ENCODE results near the gene CNTN2.

Gene CNTN2

DNA sequence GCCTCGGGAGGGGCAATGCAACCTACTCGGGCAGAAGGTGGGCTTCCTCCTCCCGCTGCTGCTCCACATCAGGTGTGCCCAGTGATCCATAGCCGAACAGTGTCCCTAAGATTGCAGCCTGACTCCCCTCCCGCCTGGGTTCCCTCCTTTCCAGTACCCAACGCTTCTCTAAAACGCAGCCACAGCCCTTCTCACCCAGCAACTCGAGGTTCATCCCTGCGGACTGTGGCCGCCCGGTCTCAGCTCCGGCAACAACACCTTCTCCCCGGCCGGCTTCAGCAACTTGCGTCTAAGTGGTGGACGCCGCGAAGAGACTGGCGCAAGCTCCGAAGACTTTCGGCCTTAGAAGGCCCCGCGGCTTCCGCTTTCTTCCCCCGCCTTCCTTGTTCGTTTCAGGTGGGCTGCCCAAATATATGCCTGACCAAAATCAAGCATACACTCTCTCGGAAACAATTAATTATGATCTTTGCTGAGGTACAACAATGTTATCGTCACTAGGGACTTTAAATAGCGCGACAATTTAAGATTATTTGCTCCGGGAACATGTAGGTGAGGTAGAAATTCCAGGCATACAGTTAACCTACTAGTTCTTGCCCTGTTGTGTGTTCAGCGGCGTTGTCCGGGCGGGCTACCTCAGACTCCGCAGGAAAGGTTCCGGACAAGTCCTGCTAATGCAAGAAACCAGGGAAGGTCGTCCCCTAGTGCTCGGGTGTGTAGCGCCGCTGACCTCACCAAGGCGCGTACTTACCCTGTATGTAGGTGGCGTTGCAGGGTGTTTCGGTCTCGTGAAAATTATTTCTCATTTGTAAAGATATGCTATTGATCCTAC is 78.9 kb downstream of the CNTN2 start, which contains the start of gene RBBP5:
RBBP5 (minus strand) TSS at position 319 of the 829 bp plus-strand sequence; CDS start at position 214, 105 bp downstream.
- TF ChIP-seq, protein P1, sequence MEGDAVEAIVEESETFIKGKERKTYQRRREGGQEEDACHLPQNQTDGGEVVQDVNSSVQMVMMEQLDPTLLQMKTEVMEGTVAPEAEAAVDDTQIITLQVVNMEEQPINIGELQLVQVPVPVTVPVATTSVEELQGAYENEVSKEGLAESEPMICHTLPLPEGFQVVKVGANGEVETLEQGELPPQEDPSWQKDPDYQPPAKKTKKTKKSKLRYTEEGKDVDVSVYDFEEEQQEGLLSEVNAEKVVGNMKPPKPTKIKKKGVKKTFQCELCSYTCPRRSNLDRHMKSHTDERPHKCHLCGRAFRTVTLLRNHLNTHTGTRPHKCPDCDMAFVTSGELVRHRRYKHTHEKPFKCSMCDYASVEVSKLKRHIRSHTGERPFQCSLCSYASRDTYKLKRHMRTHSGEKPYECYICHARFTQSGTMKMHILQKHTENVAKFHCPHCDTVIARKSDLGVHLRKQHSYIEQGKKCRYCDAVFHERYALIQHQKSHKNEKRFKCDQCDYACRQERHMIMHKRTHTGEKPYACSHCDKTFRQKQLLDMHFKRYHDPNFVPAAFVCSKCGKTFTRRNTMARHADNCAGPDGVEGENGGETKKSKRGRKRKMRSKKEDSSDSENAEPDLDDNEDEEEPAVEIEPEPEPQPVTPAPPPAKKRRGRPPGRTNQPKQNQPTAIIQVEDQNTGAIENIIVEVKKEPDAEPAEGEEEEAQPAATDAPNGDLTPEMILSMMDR (IDR thresholded peaks at IDR 0.05; ENCODE audit: low read depth, low read length), result peak; percentile 100
- Histone ChIP-seq H3K9me3 (ENCODE audit: severe bottlenecking) (no peaks in the 10 kb centered on the region), H3K27ac (peak within 1 kb of the TSS; percentile 98), H3K4me3 (ENCODE audit: low read depth, low read length) (peak within 1 kb of the TSS; percentile 79), H3K27me3 (ENCODE audit: insufficient read depth, low read depth, severe bottlenecking) (no peaks in the 10 kb centered on the region), H3K36me3 (peaks cover 40% of the 10 kb centered on the region)
- peak; percentile 100 for DNase-seq

DNA sequence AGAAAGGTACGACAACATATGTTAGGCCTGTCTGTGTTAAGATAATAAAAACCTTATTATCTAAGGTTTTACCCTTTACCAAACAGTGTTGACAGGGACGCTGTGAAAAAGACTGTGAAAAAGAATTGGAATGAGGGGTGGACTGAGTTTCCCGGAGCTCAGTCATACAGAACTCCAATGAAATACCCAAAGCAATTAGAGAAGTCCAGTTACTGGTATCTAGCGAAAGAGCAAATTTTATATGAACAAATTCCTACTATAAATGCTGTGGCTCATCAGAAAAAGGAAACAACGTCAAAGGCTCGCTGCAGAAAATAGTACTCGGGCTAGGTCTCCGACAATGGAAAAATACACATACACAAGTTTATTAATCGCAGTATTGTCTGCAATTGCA is 79.5 kb downstream of the CNTN2 start:
- Histone ChIP-seq H3K27me3 (ENCODE audit: insufficient read depth, low read depth, severe bottlenecking) (no peaks in the 10 kb centered on the region), H3K4me3 (ENCODE audit: low read depth, low read length) (peak overlapping the region; percentile 79), H3K36me3 (peaks cover 33% of the 10 kb centered on the region), H3K27ac (peak overlapping the region; percentile 98), H3K9me3 (ENCODE audit: severe bottlenecking) (no peaks in the 10 kb centered on the region)
- TF ChIP-seq, protein P1 (IDR thresholded peaks at IDR 0.05; ENCODE audit: low read depth, low read length), result no peak
- no peak for DNase-seq

DNA sequence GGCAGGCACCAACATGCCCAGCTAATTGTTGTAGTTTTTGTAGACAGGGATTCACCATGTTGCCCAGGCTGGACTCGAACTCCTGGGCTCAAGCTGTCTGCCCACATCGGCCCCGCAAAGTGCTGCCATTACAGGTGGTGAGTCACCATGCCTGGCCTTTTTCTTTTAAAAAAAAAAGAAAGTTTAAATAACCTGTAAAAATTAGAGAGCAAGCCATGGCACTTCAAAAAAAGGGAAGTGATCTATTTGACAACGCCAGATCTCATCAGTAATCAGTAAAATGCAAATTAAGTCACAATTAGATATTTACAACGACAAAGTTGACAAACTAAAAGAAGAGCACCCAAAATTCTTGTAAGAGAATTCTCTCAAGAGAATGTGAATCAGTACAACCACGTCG is 81.7 kb downstream of the CNTN2 start:
- no peak for DNase-seq
- H3K27me3 ChIP-seq (ENCODE audit: insufficient read depth, low read depth, severe bottlenecking), result no peaks in the 10 kb centered on the region
- no peaks in the 10 kb centered on the region for H3K9me3 ChIP-seq (ENCODE audit: severe bottlenecking)
- H3K36me3 ChIP-seq, result peaks cover 11% of the 10 kb centered on the region
- TF ChIP-seq, protein P1 (IDR thresholded peaks at IDR 0.05; ENCODE audit: low read depth, low read length), result no peak
- H3K27ac ChIP-seq, result no peak overlapping the region
- no peak overlapping the region for H3K4me3 ChIP-seq (ENCODE audit: low read depth, low read length)

DNA sequence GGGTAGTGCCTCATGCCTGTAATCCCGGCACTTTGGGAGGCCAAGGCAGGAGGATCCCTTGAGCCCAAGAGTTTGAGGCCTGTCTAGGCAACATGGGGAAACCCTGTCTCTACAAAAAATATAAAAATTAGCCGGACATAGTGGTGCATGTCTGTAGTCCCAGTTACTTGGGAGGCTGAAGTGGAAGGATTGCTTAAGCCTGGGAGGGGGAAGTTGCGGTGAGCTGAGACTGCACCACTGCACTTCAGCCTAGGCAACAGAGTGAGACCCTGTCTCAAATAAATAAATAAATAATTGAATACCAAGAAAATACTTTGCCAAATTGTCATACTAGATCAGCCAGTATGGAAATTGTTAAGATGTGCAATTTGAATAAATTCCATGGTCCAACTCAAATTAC is 84.6 kb downstream of the CNTN2 start:
- no peak overlapping the region for H3K4me3 ChIP-seq (ENCODE audit: low read depth, low read length)
- TF ChIP-seq, protein P1 (IDR thresholded peaks at IDR 0.05; ENCODE audit: low read depth, low read length), result no peak
- DNase-seq, result no peak
- H3K27me3 ChIP-seq (ENCODE audit: insufficient read depth, low read depth, severe bottlenecking), result no peaks in the 10 kb centered on the region
- H3K27ac ChIP-seq, result no peak overlapping the region
- no peaks in the 10 kb centered on the region for H3K36me3 ChIP-seq
- no peaks in the 10 kb centered on the region for H3K9me3 ChIP-seq (ENCODE audit: severe bottlenecking)

All from WERI-Rb-1 (cell line).